ENCODE results near the gene GIMAP6.
"Not testable (repeated sequence)": the region's sequence is repeated elsewhere in the genome, so short reads cannot be mapped to it uniquely, and the experiment has no call there.

GIMAP6 gene

GRCh38 chr7:150631866-150632864 lies at the start of gene GIMAP6:
TSS of gene GIMAP6 (minus strand) at chr7:150632385. CDS start at chr7:150630142, 2,243 bp downstream.
- no peak for DNase-seq

- not testable (repeated sequence) for DNase-seq
Observed at GRCh38 chr7:150680364-150680763, 48.2 kb upstream of the GIMAP6 start.

- not testable (repeated sequence) for DNase-seq
Observed at GRCh38 chr7:150678601-150679000, 46.4 kb upstream of the GIMAP6 start.

- DNase-seq = not testable (repeated sequence)
Observed at GRCh38 chr7:150676854-150677253, 44.7 kb upstream of the GIMAP6 start.

GRCh38 chr7:150676276-150676675 lies 44.1 kb upstream of the GIMAP6 start:
- DNase-seq = not testable (repeated sequence)

GRCh38 chr7:150675714-150676113 lies 43.5 kb upstream of the GIMAP6 start:
- no peak for DNase-seq

GRCh38 chr7:150671798-150672585 lies 39.8 kb upstream of the GIMAP6 start:
- DNase-seq = not testable (repeated sequence)

- DNase-seq = no peak
Observed at GRCh38 chr7:150668977-150669376, 36.8 kb upstream of the GIMAP6 start.

- DNase-seq = no peak
Observed at GRCh38 chr7:150668472-150668911, 36.3 kb upstream of the GIMAP6 start.

GRCh38 chr7:150666412-150666811 lies 34.2 kb upstream of the GIMAP6 start:
- no peak for DNase-seq

- no peak for DNase-seq
Observed at GRCh38 chr7:150665896-150666295, 33.7 kb upstream of the GIMAP6 start.

GRCh38 chr7:150665089-150665748 lies 33.0 kb upstream of the GIMAP6 start:
- DNase-seq = no peak

GRCh38 chr7:150663802-150664494 lies 31.8 kb upstream of the GIMAP6 start:
- no peak for DNase-seq

GRCh38 chr7:150662821-150663220 lies 30.6 kb upstream of the GIMAP6 start:
- not testable (repeated sequence) for DNase-seq

GRCh38 chr7:150660939-150661613 lies 28.9 kb upstream of the GIMAP6 start:
- no peak for DNase-seq

- peak; percentile 3 for DNase-seq
Observed at GRCh38 chr7:150657526-150657925, 25.3 kb upstream of the GIMAP6 start.

- DNase-seq = no peak
Observed at GRCh38 chr7:150656047-150656446, 23.9 kb upstream of the GIMAP6 start.

GRCh38 chr7:150654692-150655091 lies 22.5 kb upstream of the GIMAP6 start:
- DNase-seq = no peak

GRCh38 chr7:150649080-150649385 lies 16.8 kb upstream of the GIMAP6 start:
- DNase-seq = no peak

GRCh38 chr7:150648353-150649079 lies 16.3 kb upstream of the GIMAP6 start:
- no peak for DNase-seq
